ENCODE data around the gene CHD9NB.
A peak's percentile ranks its signal among the peaks of the same experiment; 100 is the strongest.

The CHD9NB gene

DNA sequence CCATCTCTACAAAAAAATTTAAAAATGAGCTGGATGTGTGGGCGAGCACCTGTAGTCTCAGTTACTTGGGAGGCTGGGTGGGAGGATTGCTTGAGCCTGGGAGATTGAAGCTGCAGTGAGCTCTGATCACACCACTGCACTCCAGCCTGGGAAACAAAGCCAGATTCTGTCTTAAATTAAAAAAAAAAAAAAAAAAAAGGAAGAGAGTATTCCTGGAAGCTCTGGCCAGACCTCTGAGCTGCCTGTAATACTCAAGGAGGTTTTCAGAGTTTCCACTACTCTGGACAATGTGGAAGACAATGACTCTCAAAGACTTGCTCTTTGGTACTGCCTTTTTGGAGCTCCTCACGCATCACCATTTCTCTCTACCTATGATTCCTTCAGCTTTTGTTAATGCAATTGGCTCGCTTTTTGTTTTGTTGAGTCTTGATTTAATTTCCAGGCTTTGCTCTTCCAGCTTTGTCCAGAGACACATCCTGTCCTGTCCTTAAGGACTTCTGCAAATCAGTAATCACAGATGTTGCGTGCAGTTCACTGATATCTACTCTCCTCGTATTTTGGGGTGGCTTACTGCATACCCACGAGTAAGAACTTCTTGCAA, 12.9 kb upstream of the CHD9NB start:
- no peak for DNase-seq (ENCODE audit: low read depth)
- H3K4me3 ChIP-seq (ENCODE audit: low read depth, low read length): no peak overlapping the region
- TF ChIP-seq, protein P1, sequence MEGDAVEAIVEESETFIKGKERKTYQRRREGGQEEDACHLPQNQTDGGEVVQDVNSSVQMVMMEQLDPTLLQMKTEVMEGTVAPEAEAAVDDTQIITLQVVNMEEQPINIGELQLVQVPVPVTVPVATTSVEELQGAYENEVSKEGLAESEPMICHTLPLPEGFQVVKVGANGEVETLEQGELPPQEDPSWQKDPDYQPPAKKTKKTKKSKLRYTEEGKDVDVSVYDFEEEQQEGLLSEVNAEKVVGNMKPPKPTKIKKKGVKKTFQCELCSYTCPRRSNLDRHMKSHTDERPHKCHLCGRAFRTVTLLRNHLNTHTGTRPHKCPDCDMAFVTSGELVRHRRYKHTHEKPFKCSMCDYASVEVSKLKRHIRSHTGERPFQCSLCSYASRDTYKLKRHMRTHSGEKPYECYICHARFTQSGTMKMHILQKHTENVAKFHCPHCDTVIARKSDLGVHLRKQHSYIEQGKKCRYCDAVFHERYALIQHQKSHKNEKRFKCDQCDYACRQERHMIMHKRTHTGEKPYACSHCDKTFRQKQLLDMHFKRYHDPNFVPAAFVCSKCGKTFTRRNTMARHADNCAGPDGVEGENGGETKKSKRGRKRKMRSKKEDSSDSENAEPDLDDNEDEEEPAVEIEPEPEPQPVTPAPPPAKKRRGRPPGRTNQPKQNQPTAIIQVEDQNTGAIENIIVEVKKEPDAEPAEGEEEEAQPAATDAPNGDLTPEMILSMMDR (IDR thresholded peaks at IDR 0.05; ENCODE audit: insufficient read depth, low read depth, low read length, missing control alignments): no peak

DNA sequence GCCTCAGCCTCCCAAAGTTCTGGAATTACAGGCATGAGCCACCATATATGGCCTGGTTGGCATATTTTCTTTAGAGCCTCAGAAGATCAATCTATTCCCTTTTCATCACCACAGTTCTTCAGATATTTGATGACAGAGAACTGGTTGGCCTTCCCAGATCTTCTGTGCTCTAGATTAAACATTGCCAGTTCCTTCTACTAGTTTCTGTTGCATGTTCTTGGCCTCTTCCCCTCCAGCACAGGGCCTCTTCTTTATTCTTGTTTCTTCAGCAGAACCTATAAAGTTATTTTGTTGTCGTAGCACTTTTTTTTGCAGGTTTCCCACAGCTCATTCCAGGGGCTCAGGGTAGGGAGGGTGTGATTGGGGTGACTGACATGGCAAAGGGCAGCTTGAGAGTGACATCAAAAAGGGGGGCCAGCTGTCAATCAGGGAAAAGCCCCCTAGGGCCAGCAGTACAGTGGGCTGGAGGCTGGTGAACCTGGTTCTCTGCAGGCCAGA, 11.4 kb upstream of the CHD9NB start:
- no peak overlapping the region for H3K4me3 ChIP-seq (ENCODE audit: low read depth, low read length)
- TF ChIP-seq, protein P1 (IDR thresholded peaks at IDR 0.05; ENCODE audit: insufficient read depth, low read depth, low read length, missing control alignments): no peak
- no peak for DNase-seq (ENCODE audit: low read depth)

DNA sequence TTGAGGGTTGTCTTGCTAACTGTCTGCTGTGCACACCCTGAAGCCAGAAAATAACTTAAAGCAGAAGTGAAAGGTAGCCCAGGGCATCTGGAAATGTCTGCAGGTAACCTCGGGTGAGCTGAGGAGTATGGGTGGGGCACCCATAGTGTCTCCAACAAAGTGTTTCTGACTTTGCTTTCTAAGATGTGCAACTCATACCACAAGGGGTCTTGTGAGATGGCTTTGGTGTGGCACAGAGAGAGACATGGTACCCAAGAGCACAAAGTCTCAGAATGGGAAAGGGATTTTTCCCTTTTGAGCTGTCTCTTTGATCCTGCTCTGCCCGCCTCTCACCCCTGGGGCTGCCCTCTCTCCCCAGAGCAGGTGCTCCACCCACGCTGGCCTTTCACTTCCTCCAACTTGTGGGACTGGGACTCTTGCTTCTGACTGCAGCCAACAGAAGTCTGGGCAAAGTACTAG, 9.0 kb upstream of the CHD9NB start:
- H3K4me3 ChIP-seq (ENCODE audit: low read depth, low read length): peak overlapping the region; percentile 46
- DNase-seq (ENCODE audit: low read depth): peak; percentile 92
- TF ChIP-seq, protein P1 (IDR thresholded peaks at IDR 0.05; ENCODE audit: insufficient read depth, low read depth, low read length, missing control alignments): no peak

- TF ChIP-seq, protein P1 (IDR thresholded peaks at IDR 0.05; ENCODE audit: insufficient read depth, low read depth, low read length, missing control alignments): no peak
- H3K4me3 ChIP-seq (ENCODE audit: low read depth, low read length): peak overlapping the region; percentile 46
- peak; percentile 76 for DNase-seq (ENCODE audit: low read depth)
Measured at GRCh38 chr16:53061256-53061655, 8.6 kb upstream of the CHD9NB start.

DNA sequence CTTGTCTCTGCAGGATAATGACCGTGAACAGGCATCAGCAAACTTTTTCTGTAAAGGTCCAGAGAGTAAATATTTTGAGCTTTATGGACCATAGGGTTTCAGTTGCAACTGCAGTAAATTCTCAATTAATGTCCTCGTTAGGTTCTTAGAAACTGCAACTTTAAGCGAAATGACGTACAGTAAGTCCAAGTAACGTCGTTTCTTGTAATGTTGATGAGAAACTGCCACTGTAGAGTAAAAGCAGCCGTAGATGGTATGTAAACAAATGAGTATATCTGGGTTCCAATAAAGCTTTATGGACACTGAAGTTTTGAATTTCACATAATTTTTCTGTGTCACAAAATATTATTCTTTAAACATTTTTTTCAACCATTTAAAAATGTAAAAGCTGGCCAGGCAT, 7.0 kb upstream of the CHD9NB start:
- TF ChIP-seq, protein P1 (IDR thresholded peaks at IDR 0.05; ENCODE audit: insufficient read depth, low read depth, low read length, missing control alignments): no peak
- DNase-seq (ENCODE audit: low read depth): no peak
- no peak overlapping the region for H3K4me3 ChIP-seq (ENCODE audit: low read depth, low read length)

- peak; percentile 32 for DNase-seq (ENCODE audit: low read depth)
- TF ChIP-seq, protein P1 (IDR thresholded peaks at IDR 0.05; ENCODE audit: insufficient read depth, low read depth, low read length, missing control alignments): no peak
Measured at GRCh38 chr16:53058882-53059281, 6.2 kb upstream of the CHD9NB start.

DNA sequence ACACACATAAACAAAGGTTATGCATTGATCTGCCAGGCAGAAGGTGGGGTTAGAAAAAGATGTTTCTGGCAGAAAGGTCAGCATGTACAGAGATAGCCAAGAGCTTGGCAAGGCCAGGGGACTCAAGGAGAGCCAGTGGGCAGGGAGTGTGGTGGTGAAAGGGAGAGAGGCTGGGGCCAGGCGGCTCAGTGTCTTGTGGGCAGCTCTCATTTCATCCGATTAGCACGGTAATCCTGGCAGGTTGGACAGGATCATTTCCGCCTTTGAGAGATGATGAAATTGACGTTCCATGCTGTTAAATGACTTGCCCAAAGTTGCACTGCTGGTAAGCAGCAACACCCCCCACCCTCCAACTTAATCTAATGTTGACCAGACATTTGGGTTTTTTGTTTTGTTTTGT, 5.7 kb upstream of the CHD9NB start:
- no peak for DNase-seq (ENCODE audit: low read depth)
- no peak overlapping the region for H3K4me3 ChIP-seq (ENCODE audit: low read depth, low read length)
- TF ChIP-seq, protein P1 (IDR thresholded peaks at IDR 0.05; ENCODE audit: insufficient read depth, low read depth, low read length, missing control alignments): no peak

More at GRCh38 chr16:53058882-53059281, 6.2 kb upstream of the CHD9NB start:
- no peak overlapping the region for H3K4me3 ChIP-seq (ENCODE audit: low read depth, low read length)
